Esophagus squamous epithelium (tissue), 5 donors: ENCODE data around the gene NME1. TPM values are rescaled to one million over a fixed set of nuclear protein-coding genes. Genes with fewer than 3 reads are reported as not detected.
"Not testable (repeated sequence)": the region's sequence is repeated elsewhere in the genome, so short reads cannot be mapped to it uniquely, and the experiment has no call there.

Experiments
- DNase-seq: peaks from one replicate; lab custom pipeline; 2025; lab: John Stamatoyannopoulos, UW
- H3K27ac ChIP-seq, 4 donors: fragments of 200-600 bp; sonication (generic); one replicate each; pipeline ENCODE4 v1.5.1; 2016 to 2019; ENCODE audit warnings: mild to moderate bottlenecking in 1 of 4
- H3K27me3 ChIP-seq, 4 donors: fragments of 200-600 bp; sonication (generic); 1 replicate in 3 of 4; 2 replicates in 1 of 4; pipeline versions ENCODE4 v1.5.1 to v1.6.0; 2017 to 2021; ENCODE audit warnings: antibody characterized with exemption in 1 of 4
- H3K36me3 ChIP-seq, 3 donors: fragments of 200-600 bp; sonication (generic); one replicate each; pipeline ENCODE4 v1.5.1; 2016 to 2019
- H3K4me1 ChIP-seq, 3 donors: fragments of 200-600 bp; sonication (generic); one replicate each; pipeline ENCODE4 v1.5.1; 2017 to 2019
- H3K4me3 ChIP-seq, 4 donors: fragments of 200-600 bp; sonication (generic); 1 replicate in 3 of 4; 2 replicates in 1 of 4; pipeline ENCODE4 v1.5.1; 2016 to 2019; ENCODE audit warnings: mild to moderate bottlenecking in 2 of 4, moderate library complexity in 1 of 4
- H3K9me3 ChIP-seq, 3 donors: fragments of 200-600 bp; sonication (generic); one replicate each; pipeline ENCODE4 v1.5.1; 2016 to 2019
- POLR2A ChIP-seq, 4 donors: fragments of 450-650 bp; IDR thresholded peaks; one replicate each; pipeline ENCODE4 v1.6.1; 2017; ENCODE audit warnings: antibody characterized with exemption in 4 of 4, mild to moderate bottlenecking in 4 of 4, moderate library complexity in 3 of 4
- WGBS, 2 donors: methylation state at CpG; one replicate each; pipeline ENCODE4 v1.1.5; 2018; 5-methylcytosine and 5-hydroxymethylcytosine counted together
- intact Hi-C: fragments of 100-400 bp; cut with DNase I; formaldehyde crosslinking; loops from one replicate; pipeline ENCODE4 v1.15.0; 2022
- total RNA-seq, 4 donors: library from RNA; depleted of rRNA; stranded (reverse); fragments of >200 nt; gene quantifications; one replicate each; pipeline ENCODE4 v1.1.0, GENCODE V29; 2016
- TF ChIP-seq, protein P1 (sequence below), 6 experiments: fragments of 450-650 bp in 4 of 6; fragments of 200-600 bp in 2 of 6; sonication (generic) in 2 of 6; IDR thresholded peaks; one replicate each; pipeline ENCODE4 v1.5.1; 2016 to 2019; ENCODE audit warnings: antibody characterized with exemption in 6 of 6, mild to moderate bottlenecking in 4 of 6, moderate library complexity in 4 of 6
- donor health status: DM: yes; HTN: yes; CAD: no.

NME1 gene
- total RNA-seq, 4 donors from 2014 or later, result 56.9 to 138 (median 101) TPM

- intact Hi-C loops, result no loop called here
- Histone ChIP-seq H3K4me3 (peak overlapping the region; percentile 38 to 100 (median 90)), H3K9me3 (no peaks in the 10 kb centered on the region), H3K27ac (peak overlapping the region; percentile 100), H3K4me1 (peaks cover 11 to 46% (median 24%) of the 10 kb centered on the region in 3 donors), H3K27me3 (no peaks in the 10 kb centered on the region), H3K36me3 (no peaks in the 10 kb centered on the region)
- TF ChIP-seq POLR2A (IDR thresholded peaks at IDR 0.05), result peak in 3 of 4 donors; percentile 85 to 92 (median 88)
- TF ChIP-seq, protein P1, sequence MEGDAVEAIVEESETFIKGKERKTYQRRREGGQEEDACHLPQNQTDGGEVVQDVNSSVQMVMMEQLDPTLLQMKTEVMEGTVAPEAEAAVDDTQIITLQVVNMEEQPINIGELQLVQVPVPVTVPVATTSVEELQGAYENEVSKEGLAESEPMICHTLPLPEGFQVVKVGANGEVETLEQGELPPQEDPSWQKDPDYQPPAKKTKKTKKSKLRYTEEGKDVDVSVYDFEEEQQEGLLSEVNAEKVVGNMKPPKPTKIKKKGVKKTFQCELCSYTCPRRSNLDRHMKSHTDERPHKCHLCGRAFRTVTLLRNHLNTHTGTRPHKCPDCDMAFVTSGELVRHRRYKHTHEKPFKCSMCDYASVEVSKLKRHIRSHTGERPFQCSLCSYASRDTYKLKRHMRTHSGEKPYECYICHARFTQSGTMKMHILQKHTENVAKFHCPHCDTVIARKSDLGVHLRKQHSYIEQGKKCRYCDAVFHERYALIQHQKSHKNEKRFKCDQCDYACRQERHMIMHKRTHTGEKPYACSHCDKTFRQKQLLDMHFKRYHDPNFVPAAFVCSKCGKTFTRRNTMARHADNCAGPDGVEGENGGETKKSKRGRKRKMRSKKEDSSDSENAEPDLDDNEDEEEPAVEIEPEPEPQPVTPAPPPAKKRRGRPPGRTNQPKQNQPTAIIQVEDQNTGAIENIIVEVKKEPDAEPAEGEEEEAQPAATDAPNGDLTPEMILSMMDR (IDR thresholded peaks at IDR 0.05), result no peak
- 12 to 17% methylated on average over 23 of the region's 23 CpGs for WGBS, 2 donors
- DNase-seq, result no peak
These were observed 31.5 kb upstream of the NME1 start for GRCh38 chr17:51121620-51122472.

DNA sequence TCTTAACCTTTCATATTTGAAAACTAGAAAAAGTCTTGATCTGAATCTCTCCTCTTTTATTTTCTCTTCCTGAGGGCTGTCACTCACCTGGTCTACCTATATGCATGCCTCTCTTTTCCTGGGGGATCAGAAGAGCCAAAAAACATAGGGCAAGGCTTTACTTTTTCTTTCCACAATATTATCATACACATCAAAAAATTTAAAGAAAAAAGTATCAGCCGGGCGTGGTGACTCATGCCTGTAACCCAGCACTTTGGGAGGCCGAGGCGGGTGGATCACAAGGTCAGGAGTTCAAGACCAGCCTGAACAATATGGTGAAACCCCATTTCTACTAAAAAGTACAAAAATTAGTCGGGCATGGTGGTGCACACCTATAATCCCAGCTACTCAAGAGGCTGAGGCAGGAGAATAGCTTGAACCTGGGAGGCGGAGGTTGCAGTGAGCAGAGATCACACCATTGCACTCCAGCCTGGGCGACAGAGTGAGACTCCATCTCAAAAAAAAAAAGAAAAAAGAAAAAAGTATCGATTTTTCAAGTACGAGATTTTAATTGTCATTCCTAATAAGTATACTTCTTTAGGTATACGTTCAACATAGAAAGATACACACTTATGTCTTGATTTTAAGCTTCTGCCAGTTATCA, 30.8 kb upstream of the NME1 start:
- H3K9me3 ChIP-seq, H3K27me3 ChIP-seq, DNase-seq, intact Hi-C loops, H3K36me3 ChIP-seq: not testable (repeated sequence)
- WGBS, 2 donors, result 71 to 82% methylated on average over 10 of the region's 10 CpGs
- Histone ChIP-seq H3K27ac (peak overlapping the region; percentile 100), H3K4me1 (peaks cover 11 to 38% (median 24%) of the 10 kb centered on the region in 3 donors), H3K4me3 (peak overlapping the region in 1 of 4 donors; percentile 100)

DNA sequence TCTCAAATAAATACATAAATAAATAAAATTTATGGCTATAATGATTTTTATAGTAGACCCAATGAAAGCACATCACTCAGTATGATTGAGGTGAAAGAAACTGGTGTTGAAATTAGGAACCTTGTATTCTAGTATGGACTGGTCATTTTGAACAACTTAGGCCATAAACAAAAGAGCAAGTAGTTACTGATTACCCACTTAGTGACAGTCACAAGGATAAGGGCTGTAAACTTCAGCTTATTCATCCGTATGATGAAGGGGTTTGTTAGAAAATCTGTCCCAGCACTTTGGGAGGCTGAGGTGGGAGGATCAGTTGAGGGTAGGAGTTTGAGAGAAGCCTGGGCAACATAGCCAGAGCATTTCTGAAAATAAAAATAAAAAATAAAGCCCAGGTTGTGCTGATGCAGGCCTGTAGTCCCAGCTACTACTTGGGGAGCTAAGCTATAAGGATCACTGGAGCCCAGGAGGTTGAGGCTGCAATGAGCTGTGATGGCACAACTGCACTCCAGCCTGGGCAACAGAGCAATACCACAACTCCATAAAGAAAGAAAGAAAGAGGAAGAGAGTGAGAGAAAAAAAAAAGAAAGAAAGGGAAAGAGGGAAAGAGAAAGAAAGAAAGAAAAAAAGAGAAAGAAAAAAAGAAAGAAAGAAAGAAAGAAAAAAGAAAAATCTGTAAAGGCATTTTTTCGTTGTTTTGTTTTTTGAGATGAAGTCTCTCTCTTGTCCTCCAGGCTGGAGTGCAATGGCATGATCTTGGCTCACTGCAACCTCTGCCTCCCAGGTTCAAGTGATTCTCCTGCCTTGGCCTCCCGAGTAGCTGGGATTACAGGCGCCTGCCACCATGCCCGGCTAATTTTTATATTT, 28.5 kb upstream of the NME1 start:
- WGBS, 2 donors, result 83 to 86% methylated on average over 5 of the region's 5 CpGs
- no peak for TF ChIP-seq POLR2A (IDR thresholded peaks at IDR 0.05)
- TF ChIP-seq, protein P1 (IDR thresholded peaks at IDR 0.05), result no peak
- no peaks in the 10 kb centered on the region for H3K9me3 ChIP-seq
- intact Hi-C loops, result no loop called here
- no peak overlapping the region for H3K4me3 ChIP-seq
- no peak for DNase-seq
- peaks cover 0 to 21% (median 15%) of the 10 kb centered on the region in 3 donors for H3K4me1 ChIP-seq
- H3K27ac ChIP-seq, result no peak overlapping the region
- H3K36me3 ChIP-seq, result no peaks in the 10 kb centered on the region
- H3K27me3 ChIP-seq, result no peaks in the 10 kb centered on the region

GRCh38 chr17:51128076-51128475, 25.3 kb upstream of the NME1 start:
- WGBS, 2 donors, result 38 to 47% methylated on average over 3 of the region's 3 CpGs
- peaks cover 0 to 10% (median 8%) of the 10 kb centered on the region in 3 donors for H3K4me1 ChIP-seq
- no peak overlapping the region for H3K27ac ChIP-seq
- TF ChIP-seq POLR2A (IDR thresholded peaks at IDR 0.05), result no peak
- TF ChIP-seq, protein P1 (IDR thresholded peaks at IDR 0.05), result no peak
- H3K36me3 ChIP-seq, result no peaks in the 10 kb centered on the region
- intact Hi-C loops, result no loop called here
- no peak overlapping the region for H3K4me3 ChIP-seq
- no peak for DNase-seq
- no peaks in the 10 kb centered on the region for H3K27me3 ChIP-seq
- no peaks in the 10 kb centered on the region for H3K9me3 ChIP-seq

DNA sequence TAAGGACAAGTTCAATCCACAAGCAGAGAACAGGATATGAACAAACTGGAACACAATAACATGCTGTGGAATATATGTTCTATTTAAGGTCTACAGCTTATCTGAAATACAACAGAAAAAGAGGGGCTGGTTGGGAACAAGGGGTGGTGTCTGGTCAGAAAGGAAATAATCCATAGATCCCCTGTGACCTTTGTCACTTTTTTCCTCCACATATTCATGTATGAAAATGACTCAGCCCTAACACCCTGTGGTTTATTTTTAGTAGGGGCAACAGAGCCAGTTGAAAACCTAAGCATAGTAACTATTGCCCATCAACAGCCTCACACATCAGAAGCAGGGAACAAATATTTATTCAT, 20.4 kb upstream of the NME1 start:
- no peak for DNase-seq
- H3K4me1 ChIP-seq, result peaks cover 0 to 10% (median 5%) of the 10 kb centered on the region in 3 donors
- peak overlapping the region in 1 of 4 donors; percentile 10 for H3K27ac ChIP-seq
- H3K9me3 ChIP-seq, result no peaks in the 10 kb centered on the region
- TF ChIP-seq, protein P1 (IDR thresholded peaks at IDR 0.05), result no peak
- TF ChIP-seq POLR2A (IDR thresholded peaks at IDR 0.05), result no peak
- no peaks in the 10 kb centered on the region for H3K36me3 ChIP-seq
- H3K27me3 ChIP-seq, result no peaks in the 10 kb centered on the region
- intact Hi-C loops, result no loop called here
- H3K4me3 ChIP-seq, result no peak overlapping the region
